Panc1 (cell line): ENCODE measurements around the gene RBL2. TPM values are rescaled to one million over a fixed set of nuclear protein-coding genes. Genes with fewer than 3 reads are reported as not detected.

ENCODE experiments used
- ATAC-seq: fragments of 200-7000 bp; cut with Tn5 transposase; 2 replicates; pipeline ENCODE4 v1.9.1; 2020; ENCODE audit warnings: mild to moderate bottlenecking, moderate library complexity
- BruUV-seq: library from RNA; stranded (reverse); fragments of 400-500 nt; replicated peaks from 2 replicates; lab custom pipeline; 2021; lab: Mats Ljungman, UMichigan
- CTCF ChIA-PET: fragments of 300-600 bp; sonication (Branson Sonifier 250); formaldehyde crosslinking; loops from one replicate; lab custom pipeline; 2022; ENCODE audit warnings: antibody characterized with exemption; lab: Charles Lee
- POLR2A ChIA-PET: fragments of 300-600 bp; sonication (Branson Sonifier 250); formaldehyde crosslinking; loops from one replicate; lab custom pipeline; 2022; ENCODE audit warnings: antibody characterized with exemption; lab: Charles Lee
- DNase-seq: peaks from one replicate; pipeline ENCODE4 v3.0.0-alpha.2; 2010; ENCODE audit warnings: low read depth, low spot score
- H3K27ac ChIP-seq: 2 replicates; pipeline ENCODE4 v1.5.1; 2011; ENCODE audit warnings: mild to moderate bottlenecking, low read length, inconsistent platforms
- H3K27me3 ChIP-seq: fragments of 200-500 bp; sonication (Bioruptor generic); 2 replicates; pipeline ENCODE4 v1.6.0; 2014; ENCODE audit warnings: low read length, inconsistent platforms; ENCODE audit not compliant: control insufficient read depth, insufficient read depth
- H3K36me3 ChIP-seq: fragments of 200-500 bp; sonication (Bioruptor generic); 2 replicates; pipeline ENCODE4 v1.5.1; 2014; ENCODE audit warnings: inconsistent platforms, mild to moderate bottlenecking, low read length, moderate library complexity; ENCODE audit not compliant: control insufficient read depth, insufficient read depth
- H3K4me1 ChIP-seq: 2 replicates; pipeline ENCODE4 v1.5.1; 2011; ENCODE audit warnings: inconsistent platforms, mild to moderate bottlenecking, low read length, moderate library complexity; ENCODE audit not compliant: control insufficient read depth, insufficient read depth
- H3K4me3 ChIP-seq, 2 experiments: 2 replicates each; pipeline ENCODE4 v1.5.1; 2011 to 2012; ENCODE audit warnings: low read depth in 2 of 2, low read length in 2 of 2, mild to moderate bottlenecking in 2 of 2, inconsistent platforms in 1 of 2, moderate library complexity in 1 of 2
- H3K9me3 ChIP-seq: fragments of 200-500 bp; sonication (Bioruptor generic); 2 replicates; pipeline ENCODE4 v1.5.1; 2014; ENCODE audit warnings: low read depth, mild to moderate bottlenecking, inconsistent platforms, low read length, moderate library complexity; ENCODE audit not compliant: control insufficient read depth, insufficient read depth
- POLR2AphosphoS5 ChIP-seq: IDR thresholded peaks from 2 replicates; pipeline ENCODE4 v1.6.1; 2012; ENCODE audit warnings: mild to moderate bottlenecking, low read depth, low read length, moderate library complexity
- SIN3A ChIP-seq: IDR thresholded peaks from 2 replicates; pipeline ENCODE4 v1.6.1; 2012; ENCODE audit warnings: low read depth, mild to moderate bottlenecking, low read length, moderate library complexity, borderline replicate concordance; ENCODE audit not compliant: insufficient read depth
- TCF7L2 ChIP-seq: IDR thresholded peaks from 2 replicates; pipeline ENCODE4 v1.6.1; 2011; ENCODE audit warnings: mild to moderate bottlenecking, low read depth, low read length, inconsistent platforms
- in situ Hi-C: cut with HindIII; loops from 2 replicates; pipeline ENCODE4 v1.10.0; 2016; ENCODE audit warnings: low sequenced_read_pairs, low pct_unique_long_range_greater_than_20kb
- intact Hi-C: fragments of 100-400 bp; cut with micrococcal nuclease; formaldehyde crosslinking; loops from one replicate; pipeline ENCODE4 v1.10.0; 2022; ENCODE audit not compliant: unreplicated experiment
- total RNA-seq: library from RNA; stranded (reverse); gene quantifications from one replicate; pipeline ENCODE4 v1.2.1, GENCODE V29; 2021; ENCODE audit not compliant: unreplicated experiment
- TF ChIP-seq, protein P1 (sequence below), 2 experiments: IDR thresholded peaks; 2 replicates each; pipeline ENCODE4 v1.6.1; 2011 to 2012; ENCODE audit warnings: low read depth in 2 of 2, control low read depth in 1 of 2, low read length in 1 of 2, mild to moderate bottlenecking in 1 of 2, moderate library complexity in 1 of 2; ENCODE audit not compliant: insufficient read depth in 1 of 2
- TF ChIP-seq, protein P2 (sequence below): fragments of 450-650 bp; IDR thresholded peaks from 2 replicates; pipeline ENCODE4 v1.5.1; 2017; ENCODE audit warnings: mild to moderate bottlenecking

RBL2 gene
- total RNA-seq, 1 experiment from 2014 or later = 28.9 TPM

DNA sequence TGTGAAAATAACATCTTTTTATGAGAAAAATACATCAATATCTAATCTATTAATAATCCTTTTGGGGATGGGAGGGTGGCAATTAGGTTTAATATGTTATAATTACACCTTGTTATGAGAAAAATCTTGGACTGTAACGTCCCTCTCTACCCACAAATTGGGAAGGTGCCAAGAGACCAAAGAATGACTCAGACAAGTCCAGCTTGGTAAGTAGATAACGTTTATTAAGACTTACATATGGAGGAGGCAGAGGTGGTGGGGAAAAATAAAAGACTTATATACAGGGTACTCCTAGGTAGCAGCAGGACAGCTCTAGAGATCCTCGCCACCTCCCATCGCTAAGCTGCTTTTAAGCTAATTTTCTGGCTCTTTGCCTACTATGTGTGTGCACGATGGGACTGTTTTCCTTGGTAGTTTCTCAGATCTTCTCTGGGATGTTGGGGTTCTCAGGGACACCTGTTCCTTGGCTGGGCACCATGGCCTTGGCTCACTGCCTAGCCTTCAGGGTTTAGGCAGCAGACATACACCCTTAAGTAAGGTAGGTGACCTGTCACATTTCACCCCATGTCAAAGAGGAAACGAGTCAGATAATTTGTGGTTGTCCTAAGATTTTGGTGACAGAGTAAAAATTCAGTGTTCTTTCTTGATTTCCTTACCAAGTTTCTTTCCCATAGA, 31.5 kb downstream of the RBL2 start:
- in situ Hi-C loops (no loop called here), intact Hi-C loops (no loop called here)
- Histone ChIP-seq H3K9me3 (no peaks in the 10 kb centered on the region), H3K4me1 (no peaks in the 10 kb centered on the region), H3K4me3 (no peak overlapping the region), H3K27ac (no peak overlapping the region), H3K27me3 (no peaks in the 10 kb centered on the region), H3K36me3 (peaks cover 2% of the 10 kb centered on the region; the same call in 1 of the 2 replicates)
- ChIA-PET CTCF (no interaction called here), POLR2A (interaction anchor here (0.6 kb wide), 1 partner anchor 60 kb away, joined by 4 read pairs; no protein-coding TSS in a partner anchor)
- no peak for DNase-seq
- no TSS peak for BruUV-seq
- ATAC-seq = no peak
- TF ChIP-seq TCF7L2 (no peak), POLR2AphosphoS5 (no peak), SIN3A (no peak)
- TF ChIP-seq, protein P1, sequence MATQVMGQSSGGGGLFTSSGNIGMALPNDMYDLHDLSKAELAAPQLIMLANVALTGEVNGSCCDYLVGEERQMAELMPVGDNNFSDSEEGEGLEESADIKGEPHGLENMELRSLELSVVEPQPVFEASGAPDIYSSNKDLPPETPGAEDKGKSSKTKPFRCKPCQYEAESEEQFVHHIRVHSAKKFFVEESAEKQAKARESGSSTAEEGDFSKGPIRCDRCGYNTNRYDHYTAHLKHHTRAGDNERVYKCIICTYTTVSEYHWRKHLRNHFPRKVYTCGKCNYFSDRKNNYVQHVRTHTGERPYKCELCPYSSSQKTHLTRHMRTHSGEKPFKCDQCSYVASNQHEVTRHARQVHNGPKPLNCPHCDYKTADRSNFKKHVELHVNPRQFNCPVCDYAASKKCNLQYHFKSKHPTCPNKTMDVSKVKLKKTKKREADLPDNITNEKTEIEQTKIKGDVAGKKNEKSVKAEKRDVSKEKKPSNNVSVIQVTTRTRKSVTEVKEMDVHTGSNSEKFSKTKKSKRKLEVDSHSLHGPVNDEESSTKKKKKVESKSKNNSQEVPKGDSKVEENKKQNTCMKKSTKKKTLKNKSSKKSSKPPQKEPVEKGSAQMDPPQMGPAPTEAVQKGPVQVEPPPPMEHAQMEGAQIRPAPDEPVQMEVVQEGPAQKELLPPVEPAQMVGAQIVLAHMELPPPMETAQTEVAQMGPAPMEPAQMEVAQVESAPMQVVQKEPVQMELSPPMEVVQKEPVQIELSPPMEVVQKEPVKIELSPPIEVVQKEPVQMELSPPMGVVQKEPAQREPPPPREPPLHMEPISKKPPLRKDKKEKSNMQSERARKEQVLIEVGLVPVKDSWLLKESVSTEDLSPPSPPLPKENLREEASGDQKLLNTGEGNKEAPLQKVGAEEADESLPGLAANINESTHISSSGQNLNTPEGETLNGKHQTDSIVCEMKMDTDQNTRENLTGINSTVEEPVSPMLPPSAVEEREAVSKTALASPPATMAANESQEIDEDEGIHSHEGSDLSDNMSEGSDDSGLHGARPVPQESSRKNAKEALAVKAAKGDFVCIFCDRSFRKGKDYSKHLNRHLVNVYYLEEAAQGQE (IDR thresholded peaks at IDR 0.05; ENCODE audit: insufficient read depth in 1 of 2, low read depth in 2 of 2, low read length in 1 of 2) = no peak
- TF ChIP-seq, protein P2, sequence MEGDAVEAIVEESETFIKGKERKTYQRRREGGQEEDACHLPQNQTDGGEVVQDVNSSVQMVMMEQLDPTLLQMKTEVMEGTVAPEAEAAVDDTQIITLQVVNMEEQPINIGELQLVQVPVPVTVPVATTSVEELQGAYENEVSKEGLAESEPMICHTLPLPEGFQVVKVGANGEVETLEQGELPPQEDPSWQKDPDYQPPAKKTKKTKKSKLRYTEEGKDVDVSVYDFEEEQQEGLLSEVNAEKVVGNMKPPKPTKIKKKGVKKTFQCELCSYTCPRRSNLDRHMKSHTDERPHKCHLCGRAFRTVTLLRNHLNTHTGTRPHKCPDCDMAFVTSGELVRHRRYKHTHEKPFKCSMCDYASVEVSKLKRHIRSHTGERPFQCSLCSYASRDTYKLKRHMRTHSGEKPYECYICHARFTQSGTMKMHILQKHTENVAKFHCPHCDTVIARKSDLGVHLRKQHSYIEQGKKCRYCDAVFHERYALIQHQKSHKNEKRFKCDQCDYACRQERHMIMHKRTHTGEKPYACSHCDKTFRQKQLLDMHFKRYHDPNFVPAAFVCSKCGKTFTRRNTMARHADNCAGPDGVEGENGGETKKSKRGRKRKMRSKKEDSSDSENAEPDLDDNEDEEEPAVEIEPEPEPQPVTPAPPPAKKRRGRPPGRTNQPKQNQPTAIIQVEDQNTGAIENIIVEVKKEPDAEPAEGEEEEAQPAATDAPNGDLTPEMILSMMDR = no peak

DNA sequence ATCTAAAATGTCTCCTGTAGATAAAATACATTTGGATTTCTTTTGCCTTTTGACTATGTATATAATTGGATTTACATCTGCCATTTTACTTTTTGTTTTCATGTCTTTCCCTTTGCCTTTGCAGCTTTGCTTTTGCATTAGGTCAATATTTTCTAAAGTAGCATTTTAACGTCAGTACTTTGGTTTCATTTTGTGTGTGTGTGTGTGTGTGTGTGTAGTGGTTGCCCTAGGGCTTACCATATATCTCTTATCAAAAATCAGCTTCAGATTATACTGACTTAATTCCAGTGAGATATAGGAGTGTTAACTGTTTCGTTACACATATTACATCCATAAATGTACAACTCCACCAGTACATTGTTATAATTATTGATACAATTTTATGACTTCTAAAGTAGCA, 42.6 kb downstream of the RBL2 start:
- no peak for DNase-seq
- peaks cover 5% of the 10 kb centered on the region for H3K36me3 ChIP-seq
- ChIA-PET CTCF (no interaction called here), POLR2A (no interaction called here)
- no peak for ATAC-seq
- TF ChIP-seq, protein P1 (IDR thresholded peaks at IDR 0.05; ENCODE audit: insufficient read depth in 1 of 2, low read depth in 2 of 2, low read length in 1 of 2) = no peak
- TF ChIP-seq, protein P2 = no peak
- TF ChIP-seq POLR2AphosphoS5 (no peak), TCF7L2 (no peak), SIN3A (no peak)
- no peaks in the 10 kb centered on the region for H3K4me1 ChIP-seq
- no peaks in the 10 kb centered on the region for H3K9me3 ChIP-seq
- no peak overlapping the region for H3K4me3 ChIP-seq
- no TSS peak for BruUV-seq
- no peak overlapping the region for H3K27ac ChIP-seq
- in situ Hi-C loops (no loop called here), intact Hi-C loops (no loop called here)
- no peaks in the 10 kb centered on the region for H3K27me3 ChIP-seq
